HG03558 (cell line): ENCODE data around the gene ATP1B1.

Experiments used
- ATAC-seq: cut with Tn5 transposase; IDR thresholded peaks from one replicate; pipeline ENCODE4 v1.9.1; 2021; ENCODE audit warnings: moderate number of reproducible peaks; ENCODE audit not compliant: unreplicated experiment; ENCODE audit errors: extremely low read depth

The ATP1B1 gene

DNA sequence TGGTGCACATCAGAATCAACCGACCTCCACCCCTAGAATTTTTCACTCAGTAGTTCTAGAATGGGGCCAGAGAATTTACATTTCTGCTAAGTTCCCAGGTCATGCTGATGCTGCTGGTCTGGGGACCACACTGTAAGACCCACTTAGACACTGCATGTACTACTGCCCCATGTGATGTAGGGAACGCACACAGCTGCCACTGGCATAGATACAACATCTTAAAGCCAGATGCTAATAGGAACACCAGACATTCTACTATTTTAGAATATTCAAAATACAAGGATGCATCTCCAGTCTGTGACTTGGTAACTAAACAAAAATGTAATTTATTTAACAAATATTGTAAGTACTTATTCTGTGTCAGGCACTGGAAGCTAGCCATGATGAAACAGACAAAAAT is 14.1 kb upstream of the ATP1B1 start:
- no peak for ATAC-seq

DNA sequence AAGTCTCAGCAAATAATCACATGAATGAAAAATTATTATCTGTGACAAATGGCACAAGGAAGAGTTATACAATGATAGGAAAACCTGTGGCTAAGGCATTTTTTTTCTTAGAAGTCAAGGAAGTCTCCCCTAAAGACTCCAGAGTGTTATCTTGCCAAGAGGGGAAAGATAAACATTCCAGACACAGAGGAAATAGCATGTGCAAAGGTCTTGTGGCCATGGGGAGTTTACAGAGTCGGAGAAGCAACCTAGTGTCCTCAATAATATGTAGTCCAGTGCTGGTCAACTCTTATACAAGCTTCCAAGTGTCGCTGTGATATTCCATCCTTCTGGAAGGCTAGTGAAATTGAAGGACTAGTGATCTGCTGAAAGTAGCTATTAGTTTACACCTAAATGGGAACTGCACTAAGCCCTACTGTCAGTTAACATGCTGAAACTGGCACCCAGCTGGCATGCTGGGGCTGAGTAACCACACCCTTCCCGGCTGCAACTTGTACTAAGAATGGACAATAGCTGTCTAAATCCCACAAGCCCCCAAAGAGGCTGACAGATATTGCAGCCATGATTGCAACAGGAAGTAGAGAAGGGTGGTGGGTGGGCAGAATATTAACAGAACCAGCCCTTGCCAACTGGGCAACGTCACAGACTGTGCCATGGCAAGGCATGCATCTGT is 11.5 kb upstream of the ATP1B1 start:
- ATAC-seq, result no peak

DNA sequence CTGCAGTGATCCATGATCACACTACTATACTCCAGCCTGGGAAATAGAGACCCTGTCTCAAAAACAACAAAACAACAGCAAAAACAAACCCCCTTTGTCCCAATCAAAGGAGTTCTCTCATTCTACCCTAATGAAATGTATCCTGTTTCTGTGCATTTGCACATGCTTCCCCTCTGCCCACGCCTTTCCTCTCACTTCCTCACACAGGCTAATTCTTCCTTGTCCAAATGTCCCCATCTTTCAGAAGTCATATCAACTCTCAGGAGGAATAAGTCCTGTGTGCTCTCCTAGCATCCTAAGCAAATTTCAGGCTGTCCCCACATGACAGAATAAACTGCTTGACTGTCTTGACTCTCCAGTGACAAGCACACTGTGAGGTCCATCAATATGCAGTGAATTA is 8.1 kb upstream of the ATP1B1 start:
- no peak for ATAC-seq

DNA sequence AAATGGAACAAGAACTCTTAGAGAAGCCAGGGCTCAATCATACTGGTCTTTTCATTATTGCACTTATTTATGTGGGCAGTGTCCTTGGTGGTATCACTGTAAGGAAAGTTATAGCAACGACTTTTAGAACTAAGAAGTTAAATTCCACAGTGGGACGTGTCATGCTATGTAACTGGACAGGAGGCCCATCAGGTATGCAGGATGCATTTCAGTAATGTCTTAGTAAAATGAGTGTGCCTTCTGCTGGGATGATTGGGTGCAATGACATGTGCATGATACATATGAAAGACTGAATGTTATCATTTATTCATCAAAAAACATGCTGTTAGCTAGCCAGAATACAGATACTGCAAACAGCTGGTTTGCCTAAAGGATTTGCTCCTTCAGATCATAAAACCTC is 6.9 kb upstream of the ATP1B1 start:
- ATAC-seq, result no peak

DNA sequence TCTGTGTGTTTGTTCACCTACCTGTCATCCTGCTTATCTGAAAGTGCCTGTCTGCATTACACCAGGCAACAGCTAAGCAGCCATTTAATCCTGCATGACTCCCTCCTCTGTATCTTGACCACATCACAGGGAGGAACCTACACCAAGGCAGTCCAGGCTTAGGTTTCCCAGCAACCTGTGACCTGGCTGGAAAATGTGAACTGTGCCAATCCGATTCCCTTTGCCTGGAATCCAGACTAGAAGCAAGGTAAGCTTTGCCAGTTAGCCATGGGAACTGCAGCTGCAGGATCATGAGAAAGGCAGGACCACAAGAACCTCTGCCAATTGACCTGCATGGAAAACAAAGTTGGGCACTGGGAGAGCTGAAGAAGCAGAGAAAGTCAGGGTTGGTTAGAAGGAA is 6.3 kb upstream of the ATP1B1 start:
- no peak for ATAC-seq

DNA sequence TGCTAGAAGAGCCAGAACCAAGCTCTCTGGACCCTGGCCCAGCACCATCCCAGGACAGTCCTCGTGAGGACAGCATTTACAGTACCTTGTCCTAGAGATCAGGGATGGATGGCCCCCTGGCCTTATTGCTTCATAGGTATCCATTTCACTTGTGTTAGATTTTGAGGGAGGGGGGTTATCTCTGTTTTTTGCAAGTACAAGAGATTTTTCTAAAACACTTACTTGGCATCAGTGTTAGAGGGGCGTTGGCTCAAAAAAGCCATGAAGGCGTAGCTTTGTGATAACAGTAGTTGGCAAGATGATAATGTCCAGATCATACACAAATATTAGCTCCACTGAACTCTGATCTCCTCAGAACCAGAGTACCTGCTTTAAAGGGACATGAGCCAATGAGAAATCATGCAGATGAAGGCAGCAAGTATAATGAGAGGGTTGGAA is 5.8 kb upstream of the ATP1B1 start:
- no peak for ATAC-seq

DNA sequence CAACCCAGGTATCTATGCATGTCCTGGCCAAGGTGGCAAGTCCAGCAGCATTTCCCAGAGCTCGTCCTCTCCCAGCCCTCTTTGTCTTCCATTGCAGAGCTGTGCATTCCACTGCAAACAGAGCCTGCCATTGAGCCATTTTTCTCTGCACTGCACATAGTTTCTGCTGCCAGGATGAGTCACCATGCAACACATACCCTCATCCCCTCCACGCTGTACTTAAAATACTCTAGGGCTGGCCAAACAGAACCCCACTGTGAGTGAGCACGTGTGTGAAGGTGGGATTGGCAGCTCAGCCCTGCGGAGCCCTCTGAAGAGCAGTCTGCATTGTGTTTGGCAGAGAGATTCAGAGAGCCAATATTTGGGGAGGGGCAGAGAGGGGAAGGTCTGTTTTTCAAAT is 3.9 kb upstream of the ATP1B1 start:
- ATAC-seq, result no peak

DNA sequence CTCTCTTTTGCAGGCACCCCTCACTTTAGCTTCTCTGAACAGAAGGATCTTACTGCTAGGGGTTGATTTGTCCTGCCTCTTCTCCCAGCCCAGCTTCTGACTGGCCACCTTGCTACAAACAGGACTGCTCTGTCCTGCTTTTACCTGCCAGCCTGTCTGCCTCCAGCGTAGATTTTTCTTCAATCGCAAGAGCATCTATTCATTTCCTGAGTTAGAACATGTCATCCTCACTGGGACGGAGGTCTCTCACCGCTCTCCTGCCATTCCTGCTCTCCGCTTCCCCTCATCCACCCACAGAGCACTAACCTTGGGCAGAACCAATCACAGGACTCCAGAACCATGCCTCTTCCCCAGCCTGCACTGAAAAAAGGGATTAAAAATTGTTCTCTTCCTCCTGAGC is 3.5 kb upstream of the ATP1B1 start:
- no peak for ATAC-seq

DNA sequence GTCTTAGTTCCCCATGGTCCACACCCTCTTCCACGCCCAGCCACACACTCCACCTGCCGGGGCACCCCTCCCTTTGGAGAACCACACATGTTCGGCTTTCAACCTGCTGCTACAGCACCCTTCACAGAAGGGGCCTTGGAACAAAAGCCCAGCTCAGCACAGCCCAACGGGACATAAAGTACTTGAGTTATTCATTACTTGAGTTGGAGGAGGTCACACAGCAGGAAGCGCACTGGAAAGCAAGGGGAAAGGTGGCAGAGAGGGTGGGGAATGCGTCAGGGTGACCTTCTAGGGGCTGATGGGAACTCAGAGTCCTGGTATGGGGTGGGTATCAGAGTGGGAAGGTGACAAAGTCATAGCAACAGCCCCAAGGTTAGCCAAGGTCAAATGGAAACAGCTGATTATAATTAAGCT is 3.0 kb upstream of the ATP1B1 start:
- no peak for ATAC-seq

DNA sequence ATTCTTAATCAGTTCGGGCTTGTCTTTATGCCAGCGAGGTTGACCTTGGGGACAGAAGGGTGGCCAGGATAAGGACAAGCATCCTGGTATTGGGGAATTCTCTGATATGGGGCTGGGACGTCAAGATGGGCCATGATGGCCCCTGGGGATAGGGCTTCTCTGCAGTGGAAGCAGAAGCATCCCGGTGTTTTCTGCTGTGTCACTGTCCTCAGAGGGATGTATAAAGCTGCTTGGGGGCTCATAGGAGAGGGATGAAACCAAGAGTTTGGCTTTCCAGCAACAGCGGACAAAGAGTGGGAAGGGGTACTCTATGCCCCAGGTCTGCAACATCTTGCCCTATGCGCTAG is 1.4 kb upstream of the ATP1B1 start:
- no peak for ATAC-seq

DNA sequence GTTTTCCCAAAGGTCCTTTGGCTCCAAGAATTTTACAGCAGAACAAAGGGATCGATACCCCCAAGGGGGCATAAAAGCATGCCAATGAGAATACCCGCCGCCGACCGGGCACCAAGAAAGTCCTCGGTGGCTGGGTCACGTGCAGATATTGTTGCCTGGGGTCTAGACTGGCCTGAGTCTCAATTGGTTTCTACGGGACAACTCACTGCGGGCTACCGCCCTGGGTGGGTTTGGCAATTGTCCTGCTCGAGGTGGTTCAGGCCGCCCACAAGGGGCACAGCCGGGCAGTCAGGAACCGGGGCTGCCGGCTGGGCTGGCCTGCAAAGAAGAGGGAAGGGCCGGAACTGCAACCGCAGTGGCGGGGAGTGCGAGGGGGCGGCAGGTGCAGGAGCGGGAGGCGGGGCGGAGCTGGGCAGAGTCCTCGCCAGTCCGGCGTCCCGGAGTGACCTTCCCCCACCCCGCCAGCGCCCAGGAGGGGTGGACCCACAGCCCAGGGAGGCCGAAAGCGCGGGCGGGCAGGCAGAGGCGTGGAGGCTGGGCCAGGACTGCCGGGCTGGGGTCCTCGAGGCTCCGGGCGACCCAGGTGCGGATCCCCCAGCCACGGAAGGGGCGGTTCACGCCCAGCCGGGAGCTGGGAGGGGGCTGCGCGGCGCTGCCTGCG is 926 bp upstream of the ATP1B1 start:
- peak; percentile 3 for ATAC-seq

DNA sequence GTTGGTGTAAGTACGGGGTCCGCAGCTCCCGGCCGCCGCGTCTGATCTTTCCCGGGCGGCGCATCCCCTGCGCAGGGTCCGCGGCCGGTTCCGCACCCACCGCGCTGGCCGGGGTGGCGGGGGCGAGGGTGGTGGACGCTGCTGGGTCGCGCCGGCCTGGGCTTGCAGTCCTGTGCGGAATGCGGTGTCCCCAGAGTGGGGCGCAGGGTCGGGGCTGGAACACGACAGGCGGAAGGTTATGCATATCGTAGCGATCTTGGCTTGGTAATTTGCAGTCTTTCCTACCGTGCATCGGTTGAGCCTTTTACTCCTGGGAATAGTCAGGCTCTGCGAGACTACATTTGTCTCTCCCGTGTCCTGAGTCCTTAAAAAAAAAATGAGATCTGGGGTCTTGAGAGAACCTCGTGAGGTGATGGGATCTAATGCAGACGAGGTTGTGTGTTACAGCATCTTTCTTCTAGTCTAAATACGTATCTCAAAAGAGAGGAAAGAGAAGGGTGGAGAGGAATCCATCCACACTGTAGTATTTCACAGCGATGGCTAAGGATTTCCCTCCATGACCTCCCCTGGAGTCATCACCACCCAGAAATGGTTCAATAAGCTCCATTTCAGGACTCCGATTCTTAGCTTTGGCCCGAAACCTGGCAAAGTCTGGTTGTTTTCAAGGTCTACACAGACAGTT is 572 bp downstream of the ATP1B1 start:
- no peak for ATAC-seq

DNA sequence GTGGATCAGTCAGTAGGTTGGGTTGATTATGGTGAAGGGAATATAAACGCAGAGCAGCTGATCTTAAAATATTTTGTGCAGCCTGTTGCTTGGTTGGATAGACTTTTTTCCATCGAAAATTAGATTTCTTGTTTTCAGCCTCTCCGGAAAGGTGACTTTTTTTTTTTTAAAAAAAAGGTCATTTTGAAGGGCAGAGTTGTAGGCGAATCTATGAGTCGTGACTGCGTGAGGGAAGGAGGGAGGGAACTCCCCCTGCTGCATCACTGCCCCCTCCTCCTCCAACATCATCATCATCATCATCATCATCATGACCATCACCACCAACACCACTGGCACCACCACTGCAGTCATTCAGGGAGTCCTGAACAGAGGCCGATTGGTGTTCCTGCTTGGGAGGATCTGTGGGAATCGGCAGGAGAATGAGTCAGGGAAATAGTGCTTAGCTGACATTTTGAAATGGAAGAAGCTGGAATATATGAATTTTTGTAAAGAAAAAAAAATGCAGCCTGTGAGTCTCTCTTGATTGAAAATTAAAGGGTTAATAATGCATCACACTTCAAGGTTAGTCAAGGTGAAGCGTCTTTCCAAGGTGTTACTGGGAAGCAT is 1.2 kb downstream of the ATP1B1 start:
- ATAC-seq, result no peak

DNA sequence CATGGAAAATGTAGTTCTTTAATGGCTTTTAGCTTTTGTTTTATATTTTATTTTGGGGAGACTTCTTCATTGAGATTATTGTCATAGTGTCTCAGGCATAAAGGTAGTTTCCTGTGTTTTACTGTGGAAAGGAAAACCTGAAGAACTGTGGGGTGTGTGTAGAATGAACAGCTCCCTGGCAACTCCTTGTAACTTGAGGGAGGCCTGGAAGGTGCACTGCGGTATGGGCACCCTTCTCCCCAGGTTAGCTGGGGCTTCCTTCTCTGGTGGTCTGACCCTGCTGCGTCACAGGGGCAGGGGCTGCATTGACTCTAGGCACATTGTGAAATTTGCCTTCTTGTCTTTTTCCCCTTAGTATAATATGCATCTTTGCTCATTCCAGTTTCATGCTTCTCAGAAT is 1.7 kb downstream of the ATP1B1 start:
- no peak for ATAC-seq

DNA sequence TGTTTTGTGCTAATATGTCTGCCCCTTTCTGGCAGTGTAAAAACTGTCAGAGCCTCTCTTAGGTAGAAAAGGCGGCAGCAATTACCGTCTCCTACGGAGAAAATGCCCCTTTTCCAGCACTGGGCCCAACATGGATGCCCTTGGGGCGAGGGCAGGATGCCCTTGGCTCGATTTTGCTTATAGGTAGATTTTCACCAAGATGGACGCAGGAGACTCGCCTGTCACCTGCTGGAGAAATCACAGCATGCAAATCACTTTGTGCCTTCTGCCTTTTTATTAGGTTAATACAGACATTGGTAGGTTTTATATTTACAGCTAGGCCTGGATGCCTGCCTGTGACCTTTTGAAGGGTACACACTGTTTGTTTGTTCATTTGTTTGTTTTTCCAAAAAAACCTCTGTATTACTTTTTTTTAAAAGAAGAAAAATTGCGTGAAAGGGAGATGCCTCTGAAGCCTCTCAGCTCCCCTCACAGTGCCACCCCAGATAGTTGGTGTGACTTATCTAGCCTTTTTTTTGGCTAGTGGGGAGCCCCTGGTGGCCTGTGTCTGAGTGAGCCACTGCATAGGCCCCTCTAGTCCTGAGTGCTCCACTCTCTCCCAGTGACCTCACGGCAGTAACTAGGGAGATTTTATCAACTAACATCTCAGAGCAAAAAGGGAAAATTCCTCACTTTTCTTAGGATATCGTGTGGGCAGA is 2.5 kb downstream of the ATP1B1 start:
- ATAC-seq, result no peak

DNA sequence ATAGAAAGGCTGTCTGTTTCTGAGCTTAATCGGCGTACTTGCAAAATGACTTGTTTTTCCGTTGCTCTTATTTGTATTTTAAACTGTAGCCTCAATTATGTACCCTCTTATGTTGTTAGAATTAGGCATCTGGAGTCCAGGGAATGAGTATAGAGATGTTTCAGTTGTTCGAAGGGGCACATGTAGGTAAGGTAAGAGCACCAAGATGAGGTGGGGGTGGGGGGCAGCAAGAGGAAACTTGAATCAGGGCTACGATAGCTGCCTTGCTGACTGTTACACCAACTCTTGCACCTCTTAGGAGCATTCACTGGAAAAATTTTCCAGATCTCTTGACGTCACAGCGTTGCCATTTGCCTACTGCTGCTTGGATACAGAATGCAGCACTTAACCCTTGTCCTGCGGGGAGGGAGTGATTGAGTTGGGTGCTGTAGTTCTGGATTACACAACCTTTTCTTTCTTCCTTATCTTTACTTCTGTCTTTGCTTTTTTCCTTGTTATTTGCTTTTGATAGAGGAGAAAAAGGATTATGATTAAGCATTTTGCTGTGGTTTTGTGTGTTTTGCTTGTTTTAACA is 3.2 kb downstream of the ATP1B1 start:
- no peak for ATAC-seq

DNA sequence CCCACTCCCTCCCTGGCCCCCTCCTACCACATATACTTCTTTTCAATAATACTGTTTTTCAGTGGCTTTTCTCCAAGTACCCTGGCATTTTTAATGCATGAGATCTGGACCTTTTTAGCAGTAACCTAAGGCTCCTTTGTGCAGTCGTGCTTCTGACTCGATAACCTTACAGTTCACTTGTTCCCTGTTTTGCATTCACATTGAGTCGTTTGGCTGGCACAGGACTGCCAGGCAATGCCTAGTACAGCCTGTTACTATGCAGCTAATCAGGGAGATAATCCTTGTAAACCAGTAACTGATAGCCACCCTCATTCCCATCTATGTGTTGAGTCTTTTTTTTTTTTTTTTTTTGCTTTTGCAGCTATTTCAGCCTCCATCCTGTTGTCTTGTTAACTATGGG is 3.7 kb downstream of the ATP1B1 start:
- no peak for ATAC-seq

DNA sequence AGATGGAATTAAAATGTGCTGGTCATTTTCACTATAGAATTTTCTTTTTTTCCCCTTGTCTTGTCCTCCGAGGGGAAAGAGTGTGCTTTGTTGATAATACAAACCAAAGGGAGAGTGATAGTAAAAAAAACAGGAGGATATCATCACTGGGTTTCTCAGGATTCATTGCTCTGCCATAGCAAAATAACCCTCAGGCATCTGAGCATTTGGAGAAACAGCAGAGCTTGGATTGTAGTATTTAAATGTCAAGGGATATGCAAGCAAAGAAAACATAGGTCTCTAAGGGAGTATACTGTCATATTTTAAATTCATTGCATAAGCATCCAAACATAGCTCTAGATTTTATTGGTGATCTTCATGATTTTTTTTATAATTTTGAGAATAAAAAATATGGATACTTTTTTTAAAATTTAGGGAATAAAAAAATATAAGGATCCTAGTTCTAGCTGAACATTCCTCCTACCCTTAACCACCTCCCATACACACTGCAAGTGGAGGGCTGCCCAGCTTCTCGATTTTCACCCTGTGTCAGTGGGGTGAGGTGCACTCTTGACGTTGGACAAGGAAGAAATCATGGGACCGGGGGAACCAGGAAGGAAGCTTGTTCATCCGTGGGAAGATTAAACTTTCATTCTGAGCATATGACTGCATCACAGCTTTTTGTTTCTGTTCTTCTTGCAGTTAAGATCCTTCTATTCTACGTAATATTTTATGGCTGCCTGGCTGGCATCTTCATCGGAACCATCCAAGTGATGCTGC is 4.4 kb downstream of the ATP1B1 start:
- no peak for ATAC-seq

DNA sequence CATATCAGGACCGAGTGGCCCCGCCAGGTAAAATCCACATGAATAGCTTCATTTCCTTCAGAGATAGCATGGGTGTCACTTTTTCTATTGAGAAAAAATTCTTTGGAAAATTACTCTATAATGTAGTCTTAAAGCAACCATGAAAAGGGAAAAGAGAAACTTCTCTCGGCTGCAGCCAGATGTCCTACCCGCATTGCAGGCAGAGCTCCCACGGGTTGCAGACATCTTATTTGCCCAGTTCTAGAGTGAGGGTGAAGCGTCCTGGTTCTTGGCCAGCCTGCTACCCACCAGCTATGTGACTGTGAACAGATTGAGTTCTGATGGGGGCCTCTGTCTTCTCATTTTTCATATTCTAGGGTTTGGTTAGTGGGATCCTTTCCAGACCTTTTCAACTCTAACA is 5.0 kb downstream of the ATP1B1 start:
- ATAC-seq, result no peak

DNA sequence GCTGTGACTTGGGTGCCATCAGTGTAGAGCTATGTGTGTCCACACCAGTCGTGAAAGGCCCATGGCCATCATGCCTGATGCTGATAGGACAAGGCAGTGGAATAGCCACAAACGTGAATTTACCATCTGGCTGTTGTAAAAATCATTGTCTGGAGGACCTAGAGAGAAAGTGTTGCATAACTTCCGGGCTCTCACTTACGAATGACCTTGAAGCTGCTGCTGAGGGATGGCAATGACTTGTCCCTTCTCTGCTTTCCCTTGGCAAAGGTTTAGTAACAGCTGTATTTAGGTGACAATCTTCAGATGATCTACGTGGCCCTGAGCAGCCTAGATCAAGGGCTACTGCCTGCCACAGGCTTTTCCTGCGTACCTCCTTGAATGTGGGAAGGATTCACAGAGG is 5.8 kb downstream of the ATP1B1 start:
- ATAC-seq, result no peak
